ENCODE results near the gene FNDC3B.

Gene FNDC3B

GRCh38 chr3:172166261-172166660 is 126.9 kb downstream of the FNDC3B start:
- TF ChIP-seq EZH2phosphoT487 (IDR thresholded peaks at IDR 0.05; ENCODE audit: borderline replicate concordance) = no peak
- TF ChIP-seq, protein P1, sequence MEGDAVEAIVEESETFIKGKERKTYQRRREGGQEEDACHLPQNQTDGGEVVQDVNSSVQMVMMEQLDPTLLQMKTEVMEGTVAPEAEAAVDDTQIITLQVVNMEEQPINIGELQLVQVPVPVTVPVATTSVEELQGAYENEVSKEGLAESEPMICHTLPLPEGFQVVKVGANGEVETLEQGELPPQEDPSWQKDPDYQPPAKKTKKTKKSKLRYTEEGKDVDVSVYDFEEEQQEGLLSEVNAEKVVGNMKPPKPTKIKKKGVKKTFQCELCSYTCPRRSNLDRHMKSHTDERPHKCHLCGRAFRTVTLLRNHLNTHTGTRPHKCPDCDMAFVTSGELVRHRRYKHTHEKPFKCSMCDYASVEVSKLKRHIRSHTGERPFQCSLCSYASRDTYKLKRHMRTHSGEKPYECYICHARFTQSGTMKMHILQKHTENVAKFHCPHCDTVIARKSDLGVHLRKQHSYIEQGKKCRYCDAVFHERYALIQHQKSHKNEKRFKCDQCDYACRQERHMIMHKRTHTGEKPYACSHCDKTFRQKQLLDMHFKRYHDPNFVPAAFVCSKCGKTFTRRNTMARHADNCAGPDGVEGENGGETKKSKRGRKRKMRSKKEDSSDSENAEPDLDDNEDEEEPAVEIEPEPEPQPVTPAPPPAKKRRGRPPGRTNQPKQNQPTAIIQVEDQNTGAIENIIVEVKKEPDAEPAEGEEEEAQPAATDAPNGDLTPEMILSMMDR (conservative IDR thresholded peaks at IDR 0.05; ENCODE audit: low read length) = no peak
- Histone ChIP-seq H3K4me1 (ENCODE audit: insufficient read depth, low read length, poor library complexity, severe bottlenecking) (peaks cover 5% of the 10 kb centered on the region), H2AFZ (ENCODE audit: low read length) (no peak overlapping the region), H3K9me2 (replicated peaks; ENCODE audit: low read depth, low read length) (no peaks in the 10 kb centered on the region), H3K4me3 (ENCODE audit: low read length, poor library complexity, severe bottlenecking) (no peak overlapping the region), H4K20me1 (ENCODE audit: insufficient read depth, low read length, poor library complexity, severe bottlenecking) (no peaks in the 10 kb centered on the region), H3F3A (ENCODE audit: low read depth) (no peaks in the 10 kb centered on the region), H3K79me2 (ENCODE audit: insufficient read depth, low read length) (no peaks in the 10 kb centered on the region; the same call in 1 of the 2 replicates), H3K27me3 (ENCODE audit: insufficient read depth, low read length, poor library complexity, severe bottlenecking) (no peaks in the 10 kb centered on the region), H3K36me3 (ENCODE audit: insufficient read depth, low read length) (no peaks in the 10 kb centered on the region; the same call in 1 of the 2 replicates), H3K9me3 (ENCODE audit: insufficient read depth, low read depth, low read length) (no peaks in the 10 kb centered on the region), H3K9ac (ENCODE audit: low read depth, low read length, poor library complexity, severe bottlenecking) (no peak overlapping the region), H3K4me2 (ENCODE audit: low read depth, low read length, poor library complexity, severe bottlenecking) (no peak overlapping the region)

DNA sequence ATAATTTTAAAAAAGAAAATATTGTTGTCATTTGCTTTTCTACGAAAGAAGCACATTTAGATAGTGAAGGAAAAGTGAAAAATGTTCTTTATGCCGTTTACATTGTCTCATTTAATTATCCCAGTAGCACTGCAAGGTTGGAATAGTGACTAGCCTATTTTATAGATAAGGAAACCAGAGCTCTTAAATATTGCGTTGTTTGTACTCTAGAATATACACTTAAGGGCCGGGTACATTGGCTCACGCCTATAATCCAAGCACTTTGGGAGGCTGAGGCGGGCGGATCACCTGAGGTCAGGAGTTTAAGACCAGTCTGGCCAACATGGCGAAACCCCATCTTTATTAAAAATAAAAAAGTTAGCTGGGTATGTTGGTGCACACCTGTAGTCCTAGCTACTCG is 127.5 kb downstream of the FNDC3B start:
- H3K79me2 ChIP-seq (ENCODE audit: insufficient read depth, low read length) = no peaks in the 10 kb centered on the region; the same call in 1 of the 2 replicates
- no peak overlapping the region for H3K4me2 ChIP-seq (ENCODE audit: low read depth, low read length, poor library complexity, severe bottlenecking)
- no peaks in the 10 kb centered on the region for H3K9me3 ChIP-seq (ENCODE audit: insufficient read depth, low read depth, low read length)
- H4K20me1 ChIP-seq (ENCODE audit: insufficient read depth, low read length, poor library complexity, severe bottlenecking) = no peaks in the 10 kb centered on the region
- H2AFZ ChIP-seq (ENCODE audit: low read length) = no peak overlapping the region
- H3K4me1 ChIP-seq (ENCODE audit: insufficient read depth, low read length, poor library complexity, severe bottlenecking) = peaks cover 5% of the 10 kb centered on the region
- no peak overlapping the region for H3K4me3 ChIP-seq (ENCODE audit: low read length, poor library complexity, severe bottlenecking)
- no peaks in the 10 kb centered on the region; the same call in 1 of the 2 replicates for H3K36me3 ChIP-seq (ENCODE audit: insufficient read depth, low read length)
- no peak overlapping the region for H3K9ac ChIP-seq (ENCODE audit: low read depth, low read length, poor library complexity, severe bottlenecking)
- H3F3A ChIP-seq (ENCODE audit: low read depth) = no peaks in the 10 kb centered on the region
- no peaks in the 10 kb centered on the region for H3K27me3 ChIP-seq (ENCODE audit: insufficient read depth, low read length, poor library complexity, severe bottlenecking)
- no peaks in the 10 kb centered on the region for H3K9me2 ChIP-seq (replicated peaks; ENCODE audit: low read depth, low read length)
- no peak for TF ChIP-seq EZH2phosphoT487 (IDR thresholded peaks at IDR 0.05; ENCODE audit: borderline replicate concordance)

DNA sequence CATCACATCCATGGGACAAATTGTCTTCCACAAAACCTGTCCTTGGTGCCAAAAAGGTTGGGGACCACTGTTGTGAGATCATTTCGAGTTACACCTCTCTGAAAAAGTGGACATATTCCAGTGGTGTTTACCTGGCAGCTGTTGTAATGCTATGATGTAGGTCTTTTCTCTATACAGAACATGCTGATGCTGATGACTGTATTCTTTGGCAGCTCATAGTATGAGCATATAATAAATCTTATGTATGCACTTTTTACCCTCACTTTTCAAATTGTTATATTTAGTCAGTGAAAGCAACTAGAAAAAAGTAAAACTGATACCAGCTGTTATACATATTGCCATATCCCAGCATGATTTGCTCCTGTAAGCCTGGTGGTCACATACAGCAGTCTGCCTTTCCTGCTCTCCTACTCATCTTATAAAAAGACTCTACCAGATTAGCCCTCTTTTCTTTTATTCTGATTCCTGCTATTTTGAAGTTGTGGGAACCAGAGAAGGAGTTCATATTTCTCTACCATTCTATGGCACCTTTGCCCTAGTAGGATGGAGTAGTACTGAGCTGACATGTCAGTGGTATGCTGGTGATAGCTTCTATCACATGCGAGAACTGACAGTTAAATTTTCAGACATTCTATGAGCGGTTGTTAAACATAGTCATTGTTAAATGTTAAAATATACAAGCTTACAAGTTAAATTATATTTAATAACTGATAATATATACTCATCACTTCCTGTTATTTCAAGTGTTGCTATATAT is 128.7 kb downstream of the FNDC3B start:
- Histone ChIP-seq H3K9ac (ENCODE audit: low read depth, low read length, poor library complexity, severe bottlenecking) (no peak overlapping the region), H3K27me3 (ENCODE audit: insufficient read depth, low read length, poor library complexity, severe bottlenecking) (no peaks in the 10 kb centered on the region), H3K4me2 (ENCODE audit: low read depth, low read length, poor library complexity, severe bottlenecking) (no peak overlapping the region), H4K20me1 (ENCODE audit: insufficient read depth, low read length, poor library complexity, severe bottlenecking) (no peaks in the 10 kb centered on the region), H3K9me3 (ENCODE audit: insufficient read depth, low read depth, low read length) (no peaks in the 10 kb centered on the region), H3K4me3 (ENCODE audit: low read length, poor library complexity, severe bottlenecking) (no peak overlapping the region), H3K79me2 (ENCODE audit: insufficient read depth, low read length) (no peaks in the 10 kb centered on the region), H2AFZ (ENCODE audit: low read length) (no peak overlapping the region), H3K4me1 (ENCODE audit: insufficient read depth, low read length, poor library complexity, severe bottlenecking) (peaks cover 5% of the 10 kb centered on the region), H3K9me2 (replicated peaks; ENCODE audit: low read depth, low read length) (no peaks in the 10 kb centered on the region), H3K36me3 (ENCODE audit: insufficient read depth, low read length) (no peaks in the 10 kb centered on the region; the same call in 1 of the 2 replicates), H3F3A (ENCODE audit: low read depth) (no peaks in the 10 kb centered on the region)
- TF ChIP-seq, protein P1 (conservative IDR thresholded peaks at IDR 0.05; ENCODE audit: low read length) = no peak
- TF ChIP-seq EZH2phosphoT487 (IDR thresholded peaks at IDR 0.05; ENCODE audit: borderline replicate concordance) = no peak

Data from Loucy (cell line).